CD4-positive, alpha-beta T cell treated with Interleukin-4 for 4 hours (primary cell): ENCODE measurements around the gene FNTB.
A peak's percentile ranks its signal among the peaks of the same experiment; 100 is the strongest.

ENCODE experiments used
- DNase-seq: peaks from one replicate; pipeline ENCODE4 v3.0.0-alpha.2; 2020

FNTB gene

GRCh38 chr14:64953310-64953654, 33.4 kb upstream of the FNTB start:
- no peak for DNase-seq

- DNase-seq: no peak
These were observed 33.0 kb upstream of the FNTB start for GRCh38 chr14:64953661-64954060.

GRCh38 chr14:64954491-64955240, 32.0 kb upstream of the FNTB start:
- no peak for DNase-seq

GRCh38 chr14:64955297-64955696, 31.4 kb upstream of the FNTB start:
- no peak for DNase-seq

- no peak for DNase-seq
These were observed 29.8 kb upstream of the FNTB start for GRCh38 chr14:64956697-64957406.

- no peak for DNase-seq
These were observed 28.5 kb upstream of the FNTB start for GRCh38 chr14:64958201-64958600.

GRCh38 chr14:64958743-64959142, 28.0 kb upstream of the FNTB start:
- DNase-seq: no peak

- no peak for DNase-seq
These were observed 25.9 kb upstream of the FNTB start for GRCh38 chr14:64960762-64961276.

GRCh38 chr14:64963611-64964010, 23.1 kb upstream of the FNTB start:
- DNase-seq: no peak

- DNase-seq: no peak
These were observed 21.2 kb upstream of the FNTB start for GRCh38 chr14:64965356-64966000.

- DNase-seq: no peak
These were observed 19.7 kb upstream of the FNTB start for GRCh38 chr14:64966976-64967375.

- no peak for DNase-seq
These were observed 18.5 kb upstream of the FNTB start for GRCh38 chr14:64968167-64968566.

GRCh38 chr14:64968651-64969050, 18.0 kb upstream of the FNTB start:
- no peak for DNase-seq

- DNase-seq: no peak
These were observed 16.7 kb upstream of the FNTB start for GRCh38 chr14:64970041-64970440.

GRCh38 chr14:64970776-64971477, 15.8 kb upstream of the FNTB start:
- no peak for DNase-seq

GRCh38 chr14:64971491-64971942, 15.2 kb upstream of the FNTB start:
- DNase-seq: no peak

- DNase-seq: peak; percentile 25
These were observed 14.5 kb upstream of the FNTB start, which contains the start of gene RAB15 for GRCh38 chr14:64971943-64972791. Gene RAB15 (minus strand): TSS chr14:64972336. CDS start chr14:64972076, 260 bp downstream.

GRCh38 chr14:64973026-64973442, 13.7 kb upstream of the FNTB start:
- DNase-seq: no peak

- DNase-seq: no peak
These were observed 12.9 kb upstream of the FNTB start for GRCh38 chr14:64973826-64974225.

GRCh38 chr14:64974563-64974962, 12.1 kb upstream of the FNTB start:
- no peak for DNase-seq

- DNase-seq: no peak
These were observed 7.2 kb upstream of the FNTB start for GRCh38 chr14:64979336-64980074.
